Naive thymus-derived CD4-positive, alpha-beta T cell (primary cell): ENCODE data around the gene E2F7. TPM values are rescaled to one million over a fixed set of nuclear protein-coding genes. Genes with fewer than 3 reads are reported as not detected.
A peak's percentile ranks its signal among the peaks of the same experiment; 100 is the strongest.

Experiments
- ATAC-seq: fragments of 150-1000 bp; cut with Tn5 transposase; 2 replicates; pipeline ENCODE4 v1.10.0; 2021; ENCODE audit warnings: mild to moderate bottlenecking, moderate library complexity
- CTCF ChIA-PET: fragments of 350-600 bp; sonication (Branson Sonifier 250); formaldehyde crosslinking; loops from one replicate; lab custom pipeline; 2021; ENCODE audit warnings: antibody characterized with exemption; lab: Charles Lee
- POLR2A ChIA-PET: fragments of 350-600 bp; sonication (Branson Sonifier 250); formaldehyde crosslinking; loops from one replicate; lab custom pipeline; 2021; ENCODE audit warnings: antibody characterized with exemption, inconsistent platforms; lab: Charles Lee
- DNase-seq, 9 donors: peaks; one replicate each; pipeline versions ENCODE4 v3.0.0 to v3.0.0-alpha.2; 2020 to 2022; ENCODE audit warnings: mixed read lengths in 1 of 9
- H3K27ac ChIP-seq: one replicate; pipeline ENCODE4 v1.7.0; 2013; ENCODE audit warnings: mild to moderate bottlenecking, low read depth, low read length, moderate library complexity
- H3K27me3 ChIP-seq, 2 donors: one replicate each; pipeline ENCODE4 v1.7.0; 2013; ENCODE audit warnings: low read length in 2 of 2, mild to moderate bottlenecking in 2 of 2, moderate library complexity in 2 of 2; ENCODE audit not compliant: control insufficient read depth in 2 of 2, insufficient read depth in 2 of 2
- H3K36me3 ChIP-seq, 3 experiments: 1 replicate in 2 of 3; 2 replicates in 1 of 3; pipeline ENCODE4 v1.7.0; 2013; ENCODE audit warnings: low read length in 3 of 3, mild to moderate bottlenecking in 3 of 3, moderate library complexity in 1 of 3; ENCODE audit not compliant: insufficient read depth in 3 of 3, control insufficient read depth in 2 of 3
- H3K4me1 ChIP-seq, 2 donors: one replicate each; pipeline ENCODE4 v1.7.0; 2013; ENCODE audit warnings: low read length in 2 of 2, mild to moderate bottlenecking in 2 of 2, moderate library complexity in 1 of 2; ENCODE audit not compliant: control insufficient read depth in 2 of 2, insufficient read depth in 2 of 2
- H3K4me3 ChIP-seq: 2 replicates; pipeline ENCODE4 v1.7.0; 2013; ENCODE audit warnings: mild to moderate bottlenecking, low read length
- H3K9me3 ChIP-seq, 3 experiments: 1 replicate in 2 of 3; 2 replicates in 1 of 3; pipeline ENCODE4 v1.7.0; 2013; ENCODE audit warnings: low read length in 3 of 3; ENCODE audit not compliant: control insufficient read depth in 2 of 3
- H3K27ac Mint-ChIP-seq, 9 donors: one replicate each; pipeline ENCODE4 v1.8.0; 2020 to 2022; ENCODE audit warnings: mixed read lengths in 9 of 9, mild to moderate bottlenecking in 8 of 9, moderate library complexity in 5 of 9, inconsistent platforms in 2 of 9
- H3K27me3 Mint-ChIP-seq, 5 donors: one replicate each; pipeline ENCODE4 v1.8.0; 2021 to 2022; ENCODE audit warnings: mixed read lengths in 5 of 5, mild to moderate bottlenecking in 1 of 5
- H3K36me3 Mint-ChIP-seq, 5 donors: one replicate each; pipeline ENCODE4 v1.8.0; 2020 to 2022; ENCODE audit warnings: mixed read lengths in 5 of 5, mild to moderate bottlenecking in 3 of 5, inconsistent platforms in 1 of 5
- H3K4me1 Mint-ChIP-seq, 7 donors: one replicate each; pipeline ENCODE4 v1.8.0; 2020 to 2022; ENCODE audit warnings: mixed read lengths in 7 of 7, mild to moderate bottlenecking in 3 of 7, inconsistent platforms in 1 of 7
- H3K4me3 Mint-ChIP-seq, 10 donors: one replicate each; pipeline ENCODE4 v1.8.0; 2020 to 2022; ENCODE audit warnings: mild to moderate bottlenecking in 10 of 10, mixed read lengths in 10 of 10, moderate library complexity in 6 of 10, inconsistent platforms in 2 of 10
- H3K9me3 Mint-ChIP-seq, 11 donors: one replicate each; pipeline ENCODE4 v1.8.0; 2020 to 2022; ENCODE audit warnings: mixed read lengths in 11 of 11, mild to moderate bottlenecking in 4 of 11, inconsistent platforms in 1 of 11, moderate library complexity in 1 of 11
- intact Hi-C, 2 donors: fragments of 100-400 bp; cut with micrococcal nuclease; formaldehyde crosslinking; loops; one replicate each; pipeline ENCODE4 v1.15.1; 2023
- polyA plus RNA-seq, 2 donors: library from polyadenylated mRNA; unstranded; fragments of 300-500 nt; fragmentation: Illumina TruSeq; gene quantifications; one replicate each; pipeline ENCODE4 v1.2.3, GENCODE V29; 2021
- total RNA-seq, 6 experiments: library from RNA in 5 of 6; stranded (reverse) in 5 of 6; gene quantifications; 1 replicate in 5 of 6; 2 replicates in 1 of 6; pipeline ENCODE4 v1.2.3 and lab custom pipeline; 2021 to 2026

The E2F7 gene
- total and polyA plus RNA-seq, 7 experiments from 2014 or later = 0.22 to 17.6 TPM; not detected in 5

- peaks cover 0 to 18% (median 0%) of the 10 kb centered on the region in 5 donors for H3K36me3 Mint-ChIP-seq
- no peak for ATAC-seq
- no peak overlapping the region for H3K27ac ChIP-seq
- no peak overlapping the region for H3K27ac Mint-ChIP-seq
- intact Hi-C loops = no loop called here
- H3K9me3 Mint-ChIP-seq = peaks cover 0 to 6% (median 0%) of the 10 kb centered on the region in 11 donors
- H3K4me1 Mint-ChIP-seq = peaks cover 0 to 2% (median 0%) of the 10 kb centered on the region in 7 donors
- H3K36me3 ChIP-seq = no peaks in the 10 kb centered on the region
- H3K4me1 ChIP-seq = no peaks in the 10 kb centered on the region
- H3K9me3 ChIP-seq = no peaks in the 10 kb centered on the region
- no peak overlapping the region for H3K4me3 Mint-ChIP-seq
- no peak for DNase-seq
- ChIA-PET POLR2A (no interaction called here), CTCF (no interaction called here)
- no peaks in the 10 kb centered on the region for H3K27me3 ChIP-seq
- H3K4me3 ChIP-seq = no peak overlapping the region
- peaks cover 0 to 4% (median 0%) of the 10 kb centered on the region in 5 donors for H3K27me3 Mint-ChIP-seq
These were observed 48.8 kb downstream of the E2F7 start for GRCh38 chr12:77016606-77017005.

GRCh38 chr12:77013091-77013490 is 52.3 kb downstream of the E2F7 start:
- Histone ChIP-seq H3K36me3 (no peaks in the 10 kb centered on the region), H3K4me1 (no peaks in the 10 kb centered on the region), H3K9me3 (no peaks in the 10 kb centered on the region), H3K4me3 (no peak overlapping the region), H3K27ac (no peak overlapping the region), H3K27me3 (no peaks in the 10 kb centered on the region)
- ATAC-seq (no peak), DNase-seq (no peak)
- Mint-ChIP-seq H3K36me3 (peaks cover 0 to 5% (median 0%) of the 10 kb centered on the region in 5 donors), H3K4me1 (peaks cover 0 to 6% (median 5%) of the 10 kb centered on the region in 7 donors), H3K4me3 (no peak overlapping the region), H3K27ac (no peak overlapping the region), H3K9me3 (peaks cover 0 to 6% (median 0%) of the 10 kb centered on the region in 11 donors), H3K27me3 (peaks cover 9 to 15% (median 12%) of the 10 kb centered on the region in 5 donors)
- intact Hi-C loops = loop anchor here in 1 of 2 donors (5.0 kb wide), 1 partner anchor 136 kb away; the partner anchor contains the start of gene CSRP2
- ChIA-PET CTCF (no interaction called here), POLR2A (no interaction called here)

DNA sequence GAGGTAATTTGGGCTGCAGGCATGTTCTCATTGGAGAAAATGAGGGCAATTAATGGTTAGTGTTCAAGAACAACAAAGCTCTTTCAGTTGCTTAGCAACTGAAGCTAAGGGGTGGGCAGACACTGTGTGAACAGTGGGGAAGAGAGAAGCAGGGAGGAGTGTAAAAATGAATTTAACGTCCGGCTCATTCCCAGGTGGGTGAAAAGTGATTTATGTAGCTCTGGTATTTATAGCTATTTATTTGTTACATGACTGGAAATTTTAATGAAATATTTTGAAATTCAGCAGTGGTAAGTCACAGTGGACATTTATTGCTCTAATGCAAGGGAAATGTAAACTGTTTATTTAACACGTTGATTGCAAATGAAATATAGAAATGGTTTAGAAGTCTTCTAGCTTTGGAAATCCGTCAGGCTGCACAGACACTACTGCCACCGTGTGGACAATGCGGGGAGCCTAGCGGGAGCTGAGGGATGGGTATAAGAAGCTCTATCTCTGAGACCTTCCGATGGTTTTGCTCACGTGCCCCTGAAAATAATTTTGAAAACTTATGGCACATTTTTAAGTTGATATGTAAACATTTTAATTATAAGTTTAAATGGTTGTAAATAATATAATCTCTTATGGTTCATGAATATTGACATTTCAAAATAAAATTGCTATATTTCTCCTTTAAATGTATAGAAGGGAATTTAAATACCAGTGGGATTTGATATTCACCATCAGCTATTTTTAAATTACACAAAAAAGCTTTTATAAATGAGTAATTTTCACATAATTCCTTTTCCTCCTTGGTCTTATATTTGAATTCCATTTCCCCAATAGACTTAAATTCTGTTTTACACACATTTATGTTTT is 54.4 kb downstream of the E2F7 start:
- DNase-seq (peak; percentile 19 to 65 (median 45)), ATAC-seq (peak; percentile 84)
- Histone ChIP-seq H3K36me3 (no peaks in the 10 kb centered on the region), H3K4me1 (no peaks in the 10 kb centered on the region), H3K9me3 (no peaks in the 10 kb centered on the region), H3K4me3 (no peak overlapping the region), H3K27me3 (no peaks in the 10 kb centered on the region), H3K27ac (no peak overlapping the region)
- Mint-ChIP-seq H3K36me3 (no peaks in the 10 kb centered on the region), H3K4me3 (peak overlapping the region in 2 of 10 donors; percentile 8 to 17), H3K9me3 (no peaks in the 10 kb centered on the region), H3K4me1 (peaks cover 0 to 6% (median 5%) of the 10 kb centered on the region in 7 donors), H3K27me3 (peaks cover 9 to 20% (median 18%) of the 10 kb centered on the region in 5 donors), H3K27ac (no peak overlapping the region)
- ChIA-PET POLR2A (no interaction called here), CTCF (interaction anchor here (0.6 to 2.2 kb wide), 18 partner anchors 9 to 841 kb away, joined by 3 to 22 read pairs (median 4); no protein-coding TSS in a partner anchor)
- intact Hi-C loops = loop anchor here (1.0 to 5.0 kb wide), 4 partner anchors 134 to 390 kb away; partner anchors contain the start of gene CSRP2 (in 1 of the 2)

- H3K9me3 ChIP-seq = no peaks in the 10 kb centered on the region
- no peak overlapping the region for H3K27ac Mint-ChIP-seq
- no peak overlapping the region for H3K27ac ChIP-seq
- ATAC-seq (no peak), DNase-seq (no peak)
- ChIA-PET CTCF (no interaction called here), POLR2A (no interaction called here)
- intact Hi-C loops = no loop called here
- H3K36me3 ChIP-seq = no peaks in the 10 kb centered on the region
- H3K27me3 Mint-ChIP-seq = peaks cover 20 to 43% (median 23%) of the 10 kb centered on the region in 5 donors
- H3K4me3 ChIP-seq = no peak overlapping the region
- H3K36me3 Mint-ChIP-seq = no peaks in the 10 kb centered on the region
- no peaks in the 10 kb centered on the region for H3K4me1 ChIP-seq
- peaks cover 0 to 12% (median 6%) of the 10 kb centered on the region in 7 donors for H3K4me1 Mint-ChIP-seq
- H3K27me3 ChIP-seq = no peaks in the 10 kb centered on the region
- H3K4me3 Mint-ChIP-seq = no peak overlapping the region
- no peaks in the 10 kb centered on the region for H3K9me3 Mint-ChIP-seq
These were observed 57.9 kb downstream of the E2F7 start for GRCh38 chr12:77007476-77007875.

DNA sequence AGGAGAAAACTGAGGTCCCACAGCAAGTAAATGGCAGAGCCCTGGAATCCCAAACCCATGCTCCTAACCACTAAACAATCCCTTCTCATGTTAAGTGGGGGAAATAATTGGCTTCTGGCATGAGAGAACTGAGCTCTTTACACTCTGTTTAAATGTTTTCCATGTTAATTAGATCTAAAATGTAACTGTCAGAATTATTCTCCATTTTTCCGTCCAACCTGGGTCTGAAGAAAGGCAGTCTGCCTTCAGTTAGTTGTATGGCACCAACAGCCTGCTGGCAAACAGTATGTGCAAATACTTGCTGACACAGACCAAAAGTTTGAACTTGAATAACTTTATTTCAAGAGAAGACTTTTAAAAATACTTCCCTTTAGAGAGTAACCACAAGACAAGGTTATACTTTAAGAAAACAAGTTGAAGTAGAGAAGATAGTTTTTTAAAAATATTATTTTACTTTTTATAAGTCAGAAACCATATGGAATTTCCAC is 59.7 kb downstream of the E2F7 start:
- Histone ChIP-seq H3K4me1 (no peaks in the 10 kb centered on the region), H3K36me3 (no peaks in the 10 kb centered on the region), H3K27me3 (no peaks in the 10 kb centered on the region), H3K4me3 (no peak overlapping the region), H3K27ac (no peak overlapping the region), H3K9me3 (no peaks in the 10 kb centered on the region)
- H3K36me3 Mint-ChIP-seq = no peaks in the 10 kb centered on the region
- peaks cover 0 to 12% (median 3%) of the 10 kb centered on the region in 7 donors for H3K4me1 Mint-ChIP-seq
- ATAC-seq (no peak), DNase-seq (no peak)
- ChIA-PET POLR2A (no interaction called here), CTCF (interaction anchor here (0.6 to 0.9 kb wide), 2 partner anchors 29 to 383 kb away, joined by 3 to 4 read pairs; no protein-coding TSS in a partner anchor)
- H3K27me3 Mint-ChIP-seq = peaks cover 19 to 54% (median 25%) of the 10 kb centered on the region in 5 donors
- peaks cover 0 to 2% (median 0%) of the 10 kb centered on the region in 11 donors for H3K9me3 Mint-ChIP-seq
- H3K27ac Mint-ChIP-seq = no peak overlapping the region
- H3K4me3 Mint-ChIP-seq = no peak overlapping the region
- intact Hi-C loops = no loop called here

- ATAC-seq (no peak), DNase-seq (no peak)
- peaks cover 14 to 59% (median 21%) of the 10 kb centered on the region in 5 donors for H3K27me3 Mint-ChIP-seq
- Histone ChIP-seq H3K9me3 (no peaks in the 10 kb centered on the region), H3K27me3 (no peaks in the 10 kb centered on the region), H3K36me3 (no peaks in the 10 kb centered on the region), H3K27ac (no peak overlapping the region), H3K4me1 (no peaks in the 10 kb centered on the region), H3K4me3 (no peak overlapping the region)
- CTCF ChIA-PET = interaction anchor here (1.1 kb wide), 1 partner anchor 10 kb away, joined by 3 read pairs; no protein-coding TSS in a partner anchor
- intact Hi-C loops = no loop called here
- POLR2A ChIA-PET = no interaction called here
- H3K27ac Mint-ChIP-seq = no peak overlapping the region
- peaks cover 0 to 10% (median 0%) of the 10 kb centered on the region in 7 donors for H3K4me1 Mint-ChIP-seq
- H3K9me3 Mint-ChIP-seq = peaks cover 0 to 2% (median 0%) of the 10 kb centered on the region in 11 donors
- H3K4me3 Mint-ChIP-seq = no peak overlapping the region
- H3K36me3 Mint-ChIP-seq = no peaks in the 10 kb centered on the region
These were observed 61.5 kb downstream of the E2F7 start for GRCh38 chr12:77003914-77004313.
